HG03108 (cell line): ENCODE data around the gene ZNF516.
"Not testable (repeated sequence)": the region's sequence is repeated elsewhere in the genome, so short reads cannot be mapped to it uniquely, and the experiment has no call there.

Experiments used
- ATAC-seq: cut with Tn5 transposase; IDR thresholded peaks from one replicate; pipeline ENCODE4 v1.9.1; 2021; ENCODE audit warnings: moderate library complexity; ENCODE audit not compliant: unreplicated experiment

ZNF516 gene, protein sequence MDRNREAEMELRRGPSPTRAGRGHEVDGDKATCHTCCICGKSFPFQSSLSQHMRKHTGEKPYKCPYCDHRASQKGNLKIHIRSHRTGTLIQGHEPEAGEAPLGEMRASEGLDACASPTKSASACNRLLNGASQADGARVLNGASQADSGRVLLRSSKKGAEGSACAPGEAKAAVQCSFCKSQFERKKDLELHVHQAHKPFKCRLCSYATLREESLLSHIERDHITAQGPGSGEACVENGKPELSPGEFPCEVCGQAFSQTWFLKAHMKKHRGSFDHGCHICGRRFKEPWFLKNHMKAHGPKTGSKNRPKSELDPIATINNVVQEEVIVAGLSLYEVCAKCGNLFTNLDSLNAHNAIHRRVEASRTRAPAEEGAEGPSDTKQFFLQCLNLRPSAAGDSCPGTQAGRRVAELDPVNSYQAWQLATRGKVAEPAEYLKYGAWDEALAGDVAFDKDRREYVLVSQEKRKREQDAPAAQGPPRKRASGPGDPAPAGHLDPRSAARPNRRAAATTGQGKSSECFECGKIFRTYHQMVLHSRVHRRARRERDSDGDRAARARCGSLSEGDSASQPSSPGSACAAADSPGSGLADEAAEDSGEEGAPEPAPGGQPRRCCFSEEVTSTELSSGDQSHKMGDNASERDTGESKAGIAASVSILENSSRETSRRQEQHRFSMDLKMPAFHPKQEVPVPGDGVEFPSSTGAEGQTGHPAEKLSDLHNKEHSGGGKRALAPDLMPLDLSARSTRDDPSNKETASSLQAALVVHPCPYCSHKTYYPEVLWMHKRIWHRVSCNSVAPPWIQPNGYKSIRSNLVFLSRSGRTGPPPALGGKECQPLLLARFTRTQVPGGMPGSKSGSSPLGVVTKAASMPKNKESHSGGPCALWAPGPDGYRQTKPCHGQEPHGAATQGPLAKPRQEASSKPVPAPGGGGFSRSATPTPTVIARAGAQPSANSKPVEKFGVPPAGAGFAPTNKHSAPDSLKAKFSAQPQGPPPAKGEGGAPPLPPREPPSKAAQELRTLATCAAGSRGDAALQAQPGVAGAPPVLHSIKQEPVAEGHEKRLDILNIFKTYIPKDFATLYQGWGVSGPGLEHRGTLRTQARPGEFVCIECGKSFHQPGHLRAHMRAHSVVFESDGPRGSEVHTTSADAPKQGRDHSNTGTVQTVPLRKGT

GRCh38 chr18:76495006-76495370 is at the start of gene ZNF516:
TSS of gene ZNF516 (minus strand) at chr18:76495242. CDS start at chr18:76443054, 52,188 bp downstream.
- ATAC-seq: no peak

DNA sequence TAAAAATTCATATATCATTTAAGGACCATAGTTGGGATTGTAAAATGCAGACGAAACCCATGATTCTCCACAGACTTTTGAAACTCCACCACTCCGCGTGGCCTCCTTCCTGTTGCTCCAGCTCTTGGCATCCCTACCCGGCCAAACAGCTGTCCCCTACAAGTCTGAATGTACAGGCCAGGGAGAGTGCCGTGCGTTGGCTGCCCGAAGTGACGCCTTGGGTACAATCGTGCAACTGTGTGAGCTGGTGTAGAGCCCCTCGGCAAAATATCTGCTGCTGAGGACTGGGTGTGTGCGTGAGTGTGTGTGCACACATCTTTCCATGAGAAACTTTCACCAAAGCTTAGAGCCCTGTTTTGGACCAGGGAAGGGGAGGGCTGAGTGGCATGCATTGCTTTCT is 43.8 kb upstream of the ZNF516 start:
- ATAC-seq: no peak

- no peak for ATAC-seq
Measured at GRCh38 chr18:76537621-76538020, 42.6 kb upstream of the ZNF516 start.

DNA sequence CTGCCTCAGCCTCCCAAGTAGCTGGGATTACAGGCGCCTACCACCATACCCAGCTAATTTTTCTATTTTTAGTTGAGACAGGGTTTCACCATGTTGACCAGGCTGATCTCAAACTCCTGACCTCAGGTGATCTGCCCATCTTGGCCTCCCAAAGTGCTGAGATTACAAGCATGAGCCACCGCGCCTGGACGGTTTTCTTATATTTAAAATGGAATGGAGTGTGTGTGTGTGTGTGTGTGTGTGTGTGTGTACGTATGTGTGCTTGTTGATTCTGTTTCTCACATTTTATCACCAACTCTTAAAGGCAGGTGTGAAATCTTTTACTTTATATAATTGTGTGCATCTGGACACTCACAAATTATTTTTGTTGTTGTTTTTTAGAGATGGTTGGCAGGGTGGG is 41.6 kb upstream of the ZNF516 start:
- not testable (repeated sequence) for ATAC-seq

GRCh38 chr18:76532875-76533274 is 37.8 kb upstream of the ZNF516 start:
- ATAC-seq: no peak

- ATAC-seq: no peak
Measured at GRCh38 chr18:76530846-76531245, 35.8 kb upstream of the ZNF516 start.

DNA sequence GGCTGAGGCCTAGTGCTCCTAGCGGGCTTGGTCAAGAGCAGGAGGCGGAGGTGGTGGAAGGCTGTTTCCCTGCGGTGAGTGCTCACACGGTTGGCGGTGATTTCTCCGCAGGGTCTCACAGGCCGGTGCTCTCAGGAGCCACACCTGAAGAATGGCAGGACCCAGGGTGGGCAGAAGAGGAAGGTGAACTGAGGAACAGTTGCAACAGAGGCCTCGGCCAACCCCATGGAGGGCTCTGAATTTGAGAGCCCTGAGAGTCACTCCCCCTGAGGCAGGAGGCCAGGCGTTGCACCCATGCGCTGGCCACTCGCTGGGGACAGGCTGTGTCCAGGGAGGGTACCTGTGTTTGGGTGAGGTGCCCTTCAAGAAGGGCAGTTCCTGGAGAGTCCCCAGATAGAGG is 35.3 kb upstream of the ZNF516 start:
- ATAC-seq: no peak

- ATAC-seq: no peak
Measured at GRCh38 chr18:76529433-76529811, 34.4 kb upstream of the ZNF516 start.

GRCh38 chr18:76528477-76529432 is 33.7 kb upstream of the ZNF516 start:
- no peak for ATAC-seq

GRCh38 chr18:76525911-76526310 is 30.9 kb upstream of the ZNF516 start:
- no peak for ATAC-seq

DNA sequence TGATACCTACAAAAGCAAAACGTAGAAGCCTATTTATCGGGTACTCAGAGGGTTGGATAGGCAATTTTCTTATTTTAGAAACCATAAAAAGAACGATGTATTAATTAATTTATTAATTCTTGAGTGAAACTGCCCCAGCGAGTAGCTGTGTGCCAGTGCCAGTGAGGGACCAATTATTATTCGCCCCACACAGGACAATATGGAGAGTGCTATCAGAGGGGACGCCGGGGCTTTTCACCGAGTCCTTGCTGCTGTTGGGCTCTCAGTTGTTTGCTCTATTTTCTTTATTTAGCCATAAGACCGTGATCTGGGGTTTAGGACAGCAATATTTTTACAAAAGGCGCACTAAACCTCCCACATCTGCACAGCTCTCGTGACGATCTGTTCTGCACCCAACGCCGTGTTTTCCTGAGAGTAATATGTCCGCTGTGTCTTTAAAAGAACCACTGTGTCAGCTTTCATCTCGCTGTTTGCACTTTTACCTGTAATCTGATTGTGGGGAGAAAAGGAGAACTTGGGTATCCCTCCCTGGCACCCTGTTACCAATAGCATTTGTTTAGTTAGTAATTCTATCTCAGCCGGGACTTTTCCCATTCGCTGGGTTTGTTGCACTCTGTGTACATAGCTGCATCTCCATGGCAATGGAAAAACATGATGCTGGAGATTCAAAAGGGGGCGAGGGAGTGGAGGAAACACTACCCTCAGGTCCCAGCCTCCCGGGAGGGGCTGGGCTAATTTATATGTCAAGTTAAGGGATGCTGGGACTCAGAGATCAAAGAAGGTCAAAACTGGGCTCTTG is 30.1 kb upstream of the ZNF516 start:
- no peak for ATAC-seq

GRCh38 chr18:76524477-76524876 is 29.4 kb upstream of the ZNF516 start:
- ATAC-seq: no peak

- no peak for ATAC-seq
Measured at GRCh38 chr18:76522551-76522950, 27.5 kb upstream of the ZNF516 start.

DNA sequence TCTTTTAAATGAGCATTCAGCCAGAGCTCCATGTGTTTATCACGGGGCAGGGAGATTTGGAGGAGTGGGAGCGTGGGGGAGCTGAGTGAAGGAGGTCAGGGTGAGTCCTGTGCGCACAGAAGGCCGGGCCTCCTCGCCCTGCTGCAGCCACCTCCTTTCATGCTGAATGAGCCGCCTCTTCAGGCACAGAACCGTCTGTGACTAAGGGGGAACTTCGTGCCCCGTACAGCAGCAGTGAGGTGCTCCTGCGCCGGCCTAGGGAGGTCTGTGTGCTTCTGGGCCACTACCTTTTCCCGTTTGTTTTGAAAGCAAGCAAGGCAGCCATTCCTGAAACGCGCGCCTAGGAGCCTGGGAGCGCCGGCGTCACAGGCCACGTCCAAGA is 27.1 kb upstream of the ZNF516 start:
- ATAC-seq: no peak

DNA sequence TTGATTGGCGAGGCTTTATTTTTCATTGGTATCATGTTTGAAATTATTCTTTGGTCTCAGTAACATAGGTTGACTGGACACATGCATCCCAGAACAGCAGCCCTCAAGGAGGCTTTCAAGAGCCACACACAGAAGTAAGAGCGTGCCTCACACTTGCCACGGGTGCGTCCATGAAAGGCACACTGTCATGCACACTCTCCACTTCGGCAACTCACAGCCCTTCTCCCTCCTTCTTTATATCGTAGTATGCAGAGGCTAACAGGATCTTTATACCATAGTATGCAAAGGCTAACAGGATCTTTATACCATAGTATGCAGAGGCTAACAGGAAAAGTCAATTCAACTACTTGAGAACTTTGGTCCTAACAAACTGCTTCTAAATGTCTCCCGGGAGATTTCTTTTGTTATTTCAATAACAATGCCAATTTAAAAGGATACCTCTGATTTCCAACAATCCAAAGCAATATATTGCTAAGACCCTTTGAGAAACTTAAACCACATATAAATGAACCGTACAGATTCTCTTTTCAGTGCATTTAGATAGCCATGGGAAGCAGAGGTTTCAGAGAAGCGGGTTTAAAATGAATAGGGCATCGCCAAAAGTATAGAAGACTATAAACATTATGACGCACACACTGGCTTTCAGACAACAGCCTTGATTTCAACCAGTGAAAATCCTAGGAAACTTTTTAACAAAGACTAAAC is 26.5 kb upstream of the ZNF516 start:
- no peak for ATAC-seq

- no peak for ATAC-seq
Measured at GRCh38 chr18:76518860-76519538, 24.0 kb upstream of the ZNF516 start.

- no peak for ATAC-seq
Measured at GRCh38 chr18:76518123-76518859, 23.2 kb upstream of the ZNF516 start.

- no peak for ATAC-seq
Measured at GRCh38 chr18:76515576-76515975, 20.5 kb upstream of the ZNF516 start.
